ENCODE results near the gene XBP1. TPM values are rescaled to one million over a fixed set of nuclear protein-coding genes. Genes with fewer than 3 reads are reported as not detected.
A peak's percentile ranks its signal among the peaks of the same experiment; 100 is the strongest.
"Not testable (repeated sequence)": the region's sequence is repeated elsewhere in the genome, so short reads cannot be mapped to it uniquely, and the experiment has no call there.

The XBP1 gene
- polyA plus RNA-seq, 3 donors: 132 to 149 (median 136) TPM

DNA sequence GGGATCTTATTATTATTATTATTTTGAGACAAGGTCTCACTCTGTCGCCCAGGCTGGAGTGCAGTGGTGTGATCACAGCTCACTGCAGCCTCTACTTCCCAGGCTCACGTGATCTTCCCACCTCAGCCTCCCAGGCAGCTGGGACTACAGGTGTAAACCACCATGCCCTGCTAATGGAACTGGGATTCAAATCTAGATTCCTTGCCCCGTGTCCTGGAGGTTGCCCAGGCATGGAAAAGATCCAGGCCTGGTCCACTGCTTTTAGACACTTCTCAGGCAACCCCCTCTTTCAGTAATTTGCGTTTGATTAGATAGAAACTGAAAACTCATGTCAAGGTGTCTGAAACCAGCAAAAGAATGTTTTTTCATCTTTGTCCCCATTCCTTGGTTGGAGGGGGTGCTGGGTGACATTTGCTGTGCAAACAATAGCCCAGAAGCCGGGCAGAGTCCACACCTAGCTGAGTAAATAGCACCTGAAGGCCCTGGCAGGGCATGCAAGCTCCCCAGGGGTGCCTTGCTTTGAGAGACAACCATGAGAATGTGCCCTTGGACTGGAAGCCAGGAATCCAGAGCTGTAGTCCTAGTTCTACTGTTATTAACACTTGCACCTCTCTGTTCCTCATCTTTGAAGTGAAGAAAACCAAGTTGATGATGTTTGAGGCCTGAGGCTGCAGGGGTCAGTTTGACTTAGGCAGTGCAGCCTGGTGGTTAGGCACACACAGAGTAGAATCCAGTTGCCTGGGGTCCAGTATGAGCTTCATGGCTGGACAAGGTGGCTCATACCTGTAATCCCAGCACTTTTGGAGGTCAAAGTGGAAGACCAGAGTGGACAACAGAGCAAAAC is 19.1 kb upstream of the XBP1 start:
- no peak for DNase-seq (ENCODE audit: low read depth in 3 of 3, low spot score in 2 of 3)

DNA sequence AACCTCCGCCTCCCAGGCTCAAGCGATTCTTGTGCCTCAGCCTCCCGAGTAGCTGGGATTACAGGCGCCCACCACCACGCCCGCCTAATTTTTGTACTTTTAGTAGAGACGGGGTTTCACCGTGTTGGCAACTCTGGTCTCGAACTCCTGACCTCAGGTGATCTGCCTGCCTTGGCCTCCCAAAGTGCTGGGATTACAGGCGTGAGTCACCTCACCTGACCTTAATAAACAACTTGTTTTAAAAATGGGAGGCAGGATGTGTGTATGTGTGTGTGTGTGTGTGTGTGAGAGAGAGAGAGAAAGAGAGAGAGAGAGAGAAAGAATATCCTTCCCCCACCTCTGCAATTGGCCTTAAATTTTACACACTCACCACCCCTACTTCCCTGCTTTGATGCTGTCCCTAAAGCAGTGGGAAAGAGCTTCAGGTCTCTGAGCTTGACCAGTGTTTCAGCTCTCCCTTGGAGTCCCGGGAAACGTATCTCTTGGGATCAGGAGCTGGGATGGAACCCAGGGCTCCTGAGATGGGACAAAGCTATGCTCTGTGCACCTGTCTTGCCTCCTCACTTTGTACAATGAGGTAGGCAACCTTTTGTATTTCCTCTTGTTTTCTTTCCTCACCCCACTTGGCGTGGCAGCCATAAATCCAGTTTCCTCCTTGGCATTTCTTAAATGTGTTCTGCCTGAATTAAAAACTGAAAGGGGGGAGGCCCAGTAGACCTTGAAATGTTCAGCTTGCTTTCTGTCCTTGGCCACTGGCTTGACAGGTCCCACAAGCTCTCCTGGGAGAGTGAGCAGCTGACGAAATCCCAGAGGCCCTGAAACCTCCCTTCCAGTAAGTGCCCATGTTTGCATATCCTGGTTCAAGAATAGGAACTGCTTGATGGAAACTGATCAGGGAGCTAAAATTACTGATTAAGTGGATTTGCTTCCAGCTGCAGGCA is 17.8 kb upstream of the XBP1 start:
- DNase-seq (ENCODE audit: low read depth in 3 of 3, low spot score in 2 of 3): peak in 2 of 3 donors; percentile 61 to 74

GRCh38 chr22:28817064-28817463 is 16.7 kb upstream of the XBP1 start:
- no peak for DNase-seq (ENCODE audit: low read depth in 3 of 3, low spot score in 2 of 3)

- DNase-seq (ENCODE audit: low read depth in 3 of 3, low spot score in 2 of 3): no peak
Observed at GRCh38 chr22:28815729-28816128, 15.4 kb upstream of the XBP1 start.

- DNase-seq (ENCODE audit: low read depth in 3 of 3, low spot score in 2 of 3): no peak
Observed at GRCh38 chr22:28815111-28815510, 14.7 kb upstream of the XBP1 start.

- no peak for DNase-seq (ENCODE audit: low read depth in 3 of 3, low spot score in 2 of 3)
Observed at GRCh38 chr22:28813772-28814518, 13.6 kb upstream of the XBP1 start.

- no peak for DNase-seq (ENCODE audit: low read depth in 3 of 3, low spot score in 2 of 3)
Observed at GRCh38 chr22:28812516-28812915, 12.1 kb upstream of the XBP1 start.

DNA sequence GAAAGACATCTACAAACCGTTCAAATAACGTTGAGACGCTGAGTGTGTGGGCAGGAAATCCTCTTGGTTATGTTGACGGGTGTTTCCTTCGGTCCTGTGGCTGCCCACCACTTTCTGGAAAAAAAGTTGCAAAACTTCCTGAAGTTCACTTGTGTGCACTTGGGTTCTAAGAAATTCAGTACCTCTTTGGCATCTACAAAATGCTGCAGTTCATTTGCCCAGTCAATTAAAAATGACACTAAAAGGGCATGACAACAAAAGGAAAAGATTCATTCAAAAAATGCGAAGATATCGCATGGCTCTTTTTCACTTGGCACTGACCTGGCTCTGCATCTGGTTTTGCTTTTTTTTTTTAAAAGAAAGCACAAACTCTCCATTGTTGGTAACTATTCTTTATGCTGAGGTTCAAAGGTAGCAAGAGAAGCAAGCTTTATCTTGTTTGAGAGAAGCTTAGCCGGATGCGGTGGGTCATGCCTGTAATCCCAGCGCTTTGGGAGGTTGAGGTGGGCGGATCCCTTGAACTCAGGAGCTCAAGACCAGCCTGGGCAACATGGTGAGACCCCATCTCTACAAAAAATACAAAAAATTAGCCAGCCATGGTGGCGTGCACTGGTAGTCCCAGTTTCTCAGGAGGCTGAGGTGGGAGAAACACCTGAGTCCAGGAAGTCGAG is 10.6 kb upstream of the XBP1 start:
- no peak for DNase-seq (ENCODE audit: low read depth in 3 of 3, low spot score in 2 of 3)

DNA sequence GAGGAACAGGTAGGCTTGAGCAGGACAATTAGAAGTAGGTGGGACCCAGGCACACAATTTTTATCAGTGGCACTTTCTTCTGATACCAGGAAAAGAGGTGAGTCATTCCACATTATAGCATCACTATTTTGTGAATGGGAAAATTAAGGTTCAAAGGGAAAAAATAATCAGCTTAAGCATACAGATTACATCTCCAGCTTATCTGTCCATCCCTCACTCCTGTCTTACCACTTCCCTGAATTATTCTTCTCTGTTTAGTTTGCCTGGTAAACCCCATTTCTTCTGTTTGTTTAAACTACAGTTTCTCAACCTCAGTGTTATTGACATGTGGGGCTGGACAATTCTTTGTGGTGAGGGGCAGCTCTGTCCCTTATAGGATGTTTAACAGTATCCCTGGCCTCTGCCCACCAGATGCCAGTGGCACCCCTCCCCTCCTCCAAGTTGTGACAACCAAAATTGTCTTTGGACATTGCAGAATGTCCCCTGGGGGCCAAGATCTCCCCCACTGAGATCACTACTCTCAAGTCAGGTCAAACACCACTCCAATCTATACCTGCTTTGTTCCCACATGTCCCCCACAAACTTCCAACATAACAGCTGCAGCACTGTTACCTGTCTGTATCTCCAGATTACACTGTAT is 8.5 kb upstream of the XBP1 start:
- DNase-seq (ENCODE audit: low read depth in 3 of 3, low spot score in 2 of 3): no peak

DNA sequence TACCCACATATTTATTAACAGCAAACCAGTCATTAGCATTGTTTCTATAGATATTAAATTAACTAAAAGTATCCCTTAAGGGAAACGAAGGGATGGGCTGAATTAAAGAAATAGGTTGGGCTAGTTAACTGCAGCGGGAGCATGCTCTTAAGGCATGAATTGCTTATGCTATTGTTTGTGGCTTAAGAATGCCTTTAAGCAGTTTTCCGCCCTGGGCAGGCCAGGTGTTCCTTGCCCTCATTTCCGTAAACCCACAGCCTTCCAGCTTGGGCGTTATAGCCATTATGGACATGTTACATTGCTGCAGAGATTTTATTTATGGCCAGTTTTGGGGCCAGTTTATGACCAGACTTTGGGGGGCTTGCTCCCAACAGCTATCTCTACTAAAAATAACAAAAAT is 5.1 kb upstream of the XBP1 start:
- not testable (repeated sequence) for DNase-seq (ENCODE audit: low read depth in 3 of 3, low spot score in 2 of 3)

GRCh38 chr22:28802595-28803123 is 2.3 kb upstream of the XBP1 start:
- no peak for DNase-seq (ENCODE audit: low read depth in 3 of 3, low spot score in 2 of 3)

DNA sequence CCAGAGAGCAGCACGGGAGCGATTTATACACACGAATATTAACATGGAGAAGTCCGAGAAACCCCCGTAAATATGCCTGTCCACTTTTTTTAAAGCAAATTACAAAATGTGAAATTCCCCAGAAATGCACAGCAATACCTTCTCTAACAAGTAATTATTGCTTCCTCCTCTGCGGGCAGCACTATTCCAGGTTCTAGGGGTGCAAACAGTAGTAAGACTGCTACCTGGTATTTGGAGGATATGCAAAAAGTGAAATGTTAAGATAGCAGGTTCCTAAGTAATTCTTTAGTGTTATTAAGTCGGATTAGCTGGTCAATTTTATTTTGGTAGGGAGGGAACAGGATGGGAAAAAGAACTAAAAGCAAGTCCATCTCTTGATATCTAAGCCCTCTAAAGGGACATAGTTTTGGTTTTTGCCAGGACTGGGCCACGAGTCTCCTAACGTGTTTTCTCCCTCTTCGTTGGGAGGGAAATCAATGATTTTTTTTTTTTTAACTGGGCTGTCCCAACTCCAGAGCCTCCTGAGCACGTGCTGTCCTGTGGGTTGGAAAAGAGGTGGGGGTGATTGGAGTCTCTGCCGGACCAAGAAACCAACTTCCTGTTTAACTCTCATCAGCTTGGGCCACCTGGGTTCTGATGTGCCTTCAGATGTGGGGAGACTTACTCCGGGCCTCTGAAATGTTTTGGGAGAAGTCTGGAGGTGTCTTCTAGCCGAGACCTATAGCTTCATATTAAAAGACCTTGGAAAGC is 1.7 kb upstream of the XBP1 start:
- no peak for DNase-seq (ENCODE audit: low read depth in 3 of 3, low spot score in 2 of 3)

GRCh38 chr22:28799606-28800307 is 612 bp downstream of the XBP1 start:
- DNase-seq (ENCODE audit: low read depth in 3 of 3, low spot score in 2 of 3): no peak

DNA sequence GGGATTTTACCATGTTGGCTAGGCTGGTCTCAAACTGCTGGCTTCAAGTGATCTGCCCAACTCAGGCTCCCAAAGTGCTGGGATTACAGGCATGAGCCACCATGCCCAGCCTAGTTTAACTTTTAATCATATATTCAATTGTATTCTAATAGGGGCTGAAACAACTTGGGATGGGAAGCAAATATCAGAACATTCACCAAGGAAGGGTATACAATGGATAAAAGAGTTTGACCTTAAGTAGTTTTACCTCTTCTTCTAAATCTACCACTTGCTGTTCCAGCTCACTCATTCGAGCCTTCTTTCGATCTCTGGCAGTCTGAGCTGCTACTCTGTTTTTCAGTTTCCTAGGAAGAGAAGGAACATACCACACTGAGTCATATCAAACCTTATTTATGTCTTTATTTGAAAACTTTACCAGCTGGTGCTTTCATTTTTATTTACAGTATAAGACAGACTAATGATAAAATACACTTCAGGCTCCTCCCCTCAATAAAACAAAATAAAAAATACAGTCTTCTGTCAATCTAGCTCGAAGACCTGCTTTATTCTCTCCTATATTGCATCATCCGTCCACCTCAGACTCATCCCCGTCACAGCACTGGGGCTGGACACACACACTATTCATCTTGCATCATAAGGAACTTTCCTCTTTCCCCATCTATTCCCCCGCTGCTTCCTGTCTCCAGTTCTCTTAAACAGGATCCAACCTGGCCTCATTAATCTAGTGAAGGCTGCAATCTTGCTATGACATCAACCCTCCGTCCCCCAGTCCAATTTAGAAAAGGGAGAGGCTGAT is 1.4 kb downstream of the XBP1 start:
- no peak for DNase-seq (ENCODE audit: low read depth in 3 of 3, low spot score in 2 of 3)

DNA sequence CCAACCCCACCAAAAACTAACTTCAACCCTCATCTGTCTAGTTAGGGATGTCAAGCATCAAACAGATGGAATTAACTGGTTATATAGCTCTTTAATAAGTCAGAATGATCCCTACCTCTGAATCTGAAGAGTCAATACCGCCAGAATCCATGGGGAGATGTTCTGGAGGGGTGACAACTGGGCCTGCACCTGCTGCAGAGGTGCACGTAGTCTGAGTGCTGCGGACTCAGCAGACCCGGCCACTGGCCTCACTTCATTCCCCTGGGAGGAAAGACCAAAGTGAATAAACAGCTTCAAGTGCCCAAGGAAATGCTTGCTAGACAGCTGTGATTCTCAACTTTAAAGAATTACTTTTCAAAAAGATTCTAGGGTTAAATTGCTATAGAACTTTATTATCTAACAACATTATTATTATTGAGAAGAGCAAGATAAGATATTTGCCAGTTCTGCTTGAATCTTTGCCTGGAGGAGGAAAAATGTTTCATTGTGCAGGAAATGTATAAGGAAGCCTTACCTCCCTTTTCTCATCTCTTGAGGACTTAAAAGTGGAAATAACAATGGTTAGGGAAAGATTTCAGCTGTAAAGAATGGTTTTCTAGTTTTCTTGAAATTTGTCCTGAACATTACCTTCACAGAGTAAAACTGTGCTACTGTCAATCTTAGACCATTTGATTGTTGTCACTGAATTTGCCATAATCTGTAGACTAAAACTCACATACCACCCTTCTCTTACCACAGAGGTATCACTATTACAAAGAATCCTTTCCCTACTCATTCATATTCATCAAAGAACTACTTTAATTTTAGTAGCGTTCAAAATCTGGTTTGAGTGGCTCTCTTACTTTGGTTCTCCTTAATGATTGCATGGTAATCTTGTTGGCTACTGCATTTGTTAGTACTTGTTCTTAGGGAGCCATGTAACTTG is 4.2 kb downstream of the XBP1 start:
- DNase-seq (ENCODE audit: low read depth in 3 of 3, low spot score in 2 of 3): no peak

DNA sequence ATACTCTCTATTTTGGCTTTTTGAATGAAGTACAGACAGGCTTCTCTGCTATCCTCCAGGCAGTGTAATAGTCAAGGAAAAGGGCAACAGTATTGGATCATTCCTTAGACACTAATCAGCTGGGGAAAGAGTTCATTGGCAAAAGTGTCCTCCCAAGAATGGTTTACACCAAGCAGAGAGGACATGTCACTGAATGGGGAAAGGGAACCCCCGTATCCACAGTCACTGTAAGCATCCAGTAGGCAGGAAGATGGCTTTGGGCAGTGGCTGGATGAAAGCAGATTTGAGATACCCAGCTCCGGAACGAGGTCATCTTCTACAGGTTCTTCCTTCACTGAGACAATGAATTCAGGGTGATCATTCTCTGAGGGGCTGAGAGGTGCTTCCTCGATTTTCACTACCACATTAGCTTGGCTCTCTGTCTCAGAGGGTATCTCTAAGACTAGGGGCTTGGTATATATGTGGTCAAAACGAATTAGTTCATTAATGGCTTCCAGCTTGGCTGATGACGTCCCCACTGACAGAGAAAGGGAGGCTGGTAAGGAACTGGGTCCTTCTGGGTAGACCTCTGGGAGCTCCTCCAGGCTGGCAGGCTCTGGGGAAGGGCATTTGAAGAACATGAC is 5.2 kb downstream of the XBP1 start:
- no peak for DNase-seq (ENCODE audit: low read depth in 3 of 3, low spot score in 2 of 3)
